Heart right ventricle (tissue), 16 donors: ENCODE measurements around the gene DOCK10. TPM values are rescaled to one million over a fixed set of nuclear protein-coding genes. Genes with fewer than 3 reads are reported as not detected.

ENCODE experiments used
- ATAC-seq, 8 donors: fragments of 200-7000 bp; cut with Tn5 transposase; one replicate each; pipeline ENCODE4 v1.9.1; 2020; ENCODE audit warnings: mild to moderate bottlenecking in 8 of 8, moderate library complexity in 8 of 8, moderate number of reproducible peaks in 1 of 8
- DNase-seq, 2 donors: peaks; one replicate each; pipeline ENCODE4 v3.0.0-alpha.2; 2020
- H3K27ac ChIP-seq, 10 donors: fragments of 200-600 bp; sonication (generic) in 2 of 10; one replicate each; pipeline versions ENCODE4 v1.5.0 to v1.8.0; 2020 to 2022; ENCODE audit warnings: mild to moderate bottlenecking in 3 of 10
- H3K27me3 ChIP-seq, 7 donors: fragments of 200-600 bp; one replicate each; pipeline ENCODE4 v1.8.0; 2021 to 2022; ENCODE audit warnings: mild to moderate bottlenecking in 2 of 7
- H3K36me3 ChIP-seq, 9 donors: fragments of 200-600 bp; sonication (generic) in 1 of 9; one replicate each; pipeline versions ENCODE4 v1.5.0 to v1.8.0; 2020 to 2022; ENCODE audit warnings: mild to moderate bottlenecking in 2 of 9
- H3K4me1 ChIP-seq, 9 donors: fragments of 200-600 bp; sonication (generic) in 1 of 9; one replicate each; pipeline versions ENCODE4 v1.5.0 to v1.8.0; 2020 to 2022; ENCODE audit warnings: mild to moderate bottlenecking in 4 of 9
- H3K4me3 ChIP-seq, 10 donors: fragments of 200-600 bp; sonication (generic) in 2 of 10; one replicate each; pipeline versions ENCODE4 v1.5.0 to v1.8.0; 2020 to 2022; ENCODE audit warnings: mild to moderate bottlenecking in 7 of 10, moderate library complexity in 2 of 10
- H3K9me3 ChIP-seq, 11 donors: fragments of 200-600 bp in 10 of 11; sonication (generic) in 2 of 11; one replicate each; pipeline versions ENCODE4 v1.5.0 to v1.8.0; 2013 to 2022; ENCODE audit warnings: mild to moderate bottlenecking in 2 of 11, control low read depth in 1 of 11, moderate library complexity in 1 of 11
- WGBS, 2 donors: extraction: QIAGEN DNeasy Blood & Tissue Kit; methylation state at CpG; one replicate each; pipeline ENCODE4 v1.1.7; 2013; ENCODE audit warnings: inconsistent platforms in 1 of 2; 5-methylcytosine and 5-hydroxymethylcytosine counted together
- intact Hi-C, 10 donors: fragments of 100-400 bp; cut with DNase I; formaldehyde crosslinking; loops; one replicate each; pipeline versions ENCODE4 v1.11.1 to v1.14.2; 2022
- polyA plus RNA-seq, 2 donors: library from polyadenylated mRNA; stranded (reverse); fragments of 200-250 nt; gene quantifications; one replicate each; pipeline ENCODE4 v1.2.3, GENCODE V29; 2013
- total RNA-seq, 10 donors: library from RNA; stranded (reverse); fragmentation: NEBNext Ultra II Directional in 3 of 10; extraction: Animal tissue kit (Norgen Biotek cat#: 25700) in 3 of 10; gene quantifications; one replicate each; pipeline versions ENCODE4 v1.2.1 to v1.2.4, GENCODE V29; 2021 to 2023
- TF ChIP-seq, protein P1 (sequence below), 9 donors: fragments of 200-600 bp; sonication (generic) in 2 of 9; IDR thresholded peaks; one replicate each; pipeline versions ENCODE4 v1.5.0 to v1.8.0; 2021 to 2022; ENCODE audit warnings: antibody characterized with exemption in 9 of 9, mild to moderate bottlenecking in 5 of 9, moderate library complexity in 1 of 9
- donor health status: Arrhythmogenic right ventricular cardiomyopathy.
- donor health status: ischemic (EF 13 %, LVEDD 7.1; RV severe dilation, severe dysfunction).
- donor health status: healthy with polysubstance abuse.
- donor health status: DM: no; HTN: yes; CAD: no.
- donor health status: DM: no; HTN: no; CAD: no.
- donor health status: ischemic (EF 25% LVEDD 6.9; RV normal size, moderate dysfunction).
- donor health status: ischemic (EF 25% LVEDD 5.7; RV mildly dilated, moderate dysfunction).
- donor health status: healthy.
- donor health status: DM: yes; HTN: yes; CAD: no.
- donor health status: Ischemic cardiomyopathy.
- donor health status: ischemic (EF 35%, LVEDD 5.7; RV mildly dilated, moderate dysfunction).
- donor health status: nonischemic (EF 11% LVEDD 7.7; RV severe dilation, severe dysfunction).
- donor health status: DM: yes; HTN: yes; CAD: no.
- donor health status: PGD.
- donor health status: ischemic (EF 29% LVEDD 5.4; RV normal size, mild dysfunction).
- donor health status: nonischemic (EF 23%, LVEDD 6.1; RV moderate dilation, normal function).

The DOCK10 gene
- total and polyA plus RNA-seq, 12 donors = 0.77 to 18.9 (median 1.4) TPM

DNA sequence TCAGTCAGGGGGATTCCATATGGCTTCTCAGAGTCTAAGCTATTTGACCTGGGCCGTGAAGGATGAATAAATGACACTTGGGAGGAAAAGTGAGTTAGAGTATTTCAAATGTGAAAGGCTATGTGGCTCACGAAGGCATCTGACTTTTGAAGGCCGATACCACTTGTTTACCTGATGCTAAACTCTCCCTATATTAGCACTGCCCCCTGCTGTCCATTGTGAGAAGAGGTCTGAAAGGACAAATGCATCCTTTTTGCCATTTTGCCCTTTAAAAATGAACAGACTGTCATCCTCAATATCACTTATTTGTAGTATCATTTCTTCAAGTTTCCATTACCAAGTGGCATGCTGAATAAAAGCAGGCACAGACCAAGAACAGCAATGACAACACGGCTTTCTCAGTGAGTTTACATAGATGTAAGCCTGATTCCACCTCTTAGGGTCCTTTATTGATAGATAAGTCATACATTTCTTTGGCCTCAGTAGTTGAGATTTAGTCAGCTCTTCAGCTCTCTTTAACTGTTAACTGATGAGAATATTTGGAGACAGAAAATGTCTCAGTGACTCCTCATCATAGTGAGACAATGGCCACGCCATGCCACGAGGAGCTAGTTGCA, 40.1 kb downstream of the DOCK10 start:
- no peak overlapping the region for H3K4me3 ChIP-seq
- intact Hi-C loops = loop anchor here in 3 of 10 donors (10.0 kb wide), 2 partner anchors 197 to 647 kb away; no protein-coding TSS in a partner anchor
- DNase-seq (peak in 1 of 2 donors; percentile 53), ATAC-seq (peak in 5 of 8 donors; percentile 28 to 61 (median 42))
- TF ChIP-seq, protein P1, sequence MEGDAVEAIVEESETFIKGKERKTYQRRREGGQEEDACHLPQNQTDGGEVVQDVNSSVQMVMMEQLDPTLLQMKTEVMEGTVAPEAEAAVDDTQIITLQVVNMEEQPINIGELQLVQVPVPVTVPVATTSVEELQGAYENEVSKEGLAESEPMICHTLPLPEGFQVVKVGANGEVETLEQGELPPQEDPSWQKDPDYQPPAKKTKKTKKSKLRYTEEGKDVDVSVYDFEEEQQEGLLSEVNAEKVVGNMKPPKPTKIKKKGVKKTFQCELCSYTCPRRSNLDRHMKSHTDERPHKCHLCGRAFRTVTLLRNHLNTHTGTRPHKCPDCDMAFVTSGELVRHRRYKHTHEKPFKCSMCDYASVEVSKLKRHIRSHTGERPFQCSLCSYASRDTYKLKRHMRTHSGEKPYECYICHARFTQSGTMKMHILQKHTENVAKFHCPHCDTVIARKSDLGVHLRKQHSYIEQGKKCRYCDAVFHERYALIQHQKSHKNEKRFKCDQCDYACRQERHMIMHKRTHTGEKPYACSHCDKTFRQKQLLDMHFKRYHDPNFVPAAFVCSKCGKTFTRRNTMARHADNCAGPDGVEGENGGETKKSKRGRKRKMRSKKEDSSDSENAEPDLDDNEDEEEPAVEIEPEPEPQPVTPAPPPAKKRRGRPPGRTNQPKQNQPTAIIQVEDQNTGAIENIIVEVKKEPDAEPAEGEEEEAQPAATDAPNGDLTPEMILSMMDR (IDR thresholded peaks at IDR 0.05) = peak; percentile 26 to 74 (median 60)
- no peaks in the 10 kb centered on the region for H3K9me3 ChIP-seq
- H3K27me3 ChIP-seq = no peaks in the 10 kb centered on the region
- peaks cover 0 to 13% (median 0%) of the 10 kb centered on the region in 9 donors for H3K4me1 ChIP-seq
- 41 to 43% methylated on average over 6 of the region's 6 CpGs for WGBS, 2 donors
- H3K36me3 ChIP-seq = no peaks in the 10 kb centered on the region
- H3K27ac ChIP-seq = peak overlapping the region in 1 of 10 donors; percentile 26

GRCh38 chr2:224999754-225000153, 42.5 kb downstream of the DOCK10 start:
- Histone ChIP-seq H3K9me3 (no peaks in the 10 kb centered on the region), H3K4me1 (peaks cover 0 to 13% (median 0%) of the 10 kb centered on the region in 9 donors), H3K4me3 (no peak overlapping the region), H3K27ac (no peak overlapping the region), H3K36me3 (no peaks in the 10 kb centered on the region), H3K27me3 (no peaks in the 10 kb centered on the region)
- 75 to 85% methylated on average over 3 of the region's 3 CpGs for WGBS, 2 donors
- DNase-seq = no peak
- no peak for ATAC-seq
- TF ChIP-seq, protein P1 (IDR thresholded peaks at IDR 0.05) = no peak
- intact Hi-C loops = loop anchor here in 3 of 10 donors (10.0 kb wide), 2 partner anchors 195 to 645 kb away; no protein-coding TSS in a partner anchor

DNA sequence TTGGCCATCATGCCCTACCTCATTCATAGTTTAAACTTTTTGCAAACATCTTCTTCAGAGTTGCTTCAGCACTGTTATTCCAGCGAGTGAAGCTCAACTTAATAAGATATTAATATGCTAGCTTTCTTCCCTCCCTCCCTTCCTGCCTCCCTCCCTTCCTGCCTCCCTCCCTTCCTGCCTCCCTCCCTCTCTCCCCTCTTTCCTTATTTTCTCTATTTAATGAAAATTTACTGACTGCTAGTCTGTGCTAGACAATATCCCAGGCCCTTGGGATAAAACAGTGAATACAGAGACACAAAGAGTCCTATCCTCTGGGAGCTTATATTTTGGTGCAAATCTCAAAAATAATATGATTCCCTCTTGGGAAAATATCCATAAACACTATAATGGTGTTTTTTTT, 42.9 kb downstream of the DOCK10 start:
- Histone ChIP-seq H3K27me3 (no peaks in the 10 kb centered on the region), H3K4me3 (no peak overlapping the region), H3K27ac (no peak overlapping the region), H3K4me1 (peaks cover 0 to 13% (median 0%) of the 10 kb centered on the region in 9 donors), H3K9me3 (no peaks in the 10 kb centered on the region), H3K36me3 (no peaks in the 10 kb centered on the region)
- DNase-seq (no peak), ATAC-seq (no peak)
- intact Hi-C loops = no loop called here
- 33 to 47% methylated on average over 1 of the region's 1 CpG for WGBS, 2 donors
- TF ChIP-seq, protein P1 (IDR thresholded peaks at IDR 0.05) = no peak

DNA sequence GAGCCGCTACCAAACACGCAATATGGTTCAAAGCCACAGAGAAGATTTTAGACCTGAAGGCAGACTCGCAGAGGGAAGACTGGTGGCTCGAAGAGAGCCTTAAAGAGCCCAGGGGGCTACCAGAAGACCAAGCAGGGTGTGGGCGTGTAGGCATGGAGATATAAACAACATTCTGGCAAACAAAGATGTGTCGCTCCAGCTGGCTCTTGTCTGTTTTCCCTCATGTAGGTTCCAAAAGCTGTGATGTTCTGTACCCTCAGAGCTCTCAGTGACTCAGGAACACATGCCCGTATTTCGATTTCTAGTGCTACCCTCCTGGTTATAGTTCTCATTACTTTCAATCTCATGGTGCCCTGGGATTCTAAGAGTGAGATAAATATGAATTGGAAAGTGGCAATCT, 44.5 kb downstream of the DOCK10 start:
- peak in 5 of 8 donors; percentile 25 to 70 (median 49) for ATAC-seq
- WGBS, 2 donors = 68 to 69% methylated on average over 8 of the region's 8 CpGs
- no peak overlapping the region for H3K27ac ChIP-seq

More for the DNA sequence above, 44.5 kb downstream of the DOCK10 start:
- DNase-seq = peak in 1 of 2 donors; percentile 27
- peaks cover 0 to 13% (median 0%) of the 10 kb centered on the region in 9 donors for H3K4me1 ChIP-seq
- H3K36me3 ChIP-seq = no peaks in the 10 kb centered on the region
- no peak overlapping the region for H3K4me3 ChIP-seq
- no peaks in the 10 kb centered on the region for H3K9me3 ChIP-seq
- intact Hi-C loops = no loop called here
- no peaks in the 10 kb centered on the region for H3K27me3 ChIP-seq
- TF ChIP-seq, protein P1 (IDR thresholded peaks at IDR 0.05) = no peak
